ENCODE data around the gene ABHD6. TPM values are rescaled to one million over a fixed set of nuclear protein-coding genes. Genes with fewer than 3 reads are reported as not detected.

Gene ABHD6
- total RNA-seq, 1 experiment from 2014 or later: 2.2 TPM

- H3K9me3 ChIP-seq (ENCODE audit: control insufficient read depth, low read depth, low read length): no peaks in the 10 kb centered on the region
- H3K27ac ChIP-seq (ENCODE audit: insufficient read length, low read depth, low read length): no peak overlapping the region
- H3K56ac ChIP-seq (ENCODE audit: insufficient read length, low read depth, low read length): no peak overlapping the region
- no peaks in the 10 kb centered on the region for H4K20me1 ChIP-seq (ENCODE audit: control insufficient read depth, insufficient read depth, insufficient read length)
- H3K79me2 ChIP-seq (ENCODE audit: insufficient read depth, low read length): no peaks in the 10 kb centered on the region
- no peaks in the 10 kb centered on the region for H3K4me1 ChIP-seq (ENCODE audit: insufficient read depth, low read length)
- no peak overlapping the region for H3K14ac ChIP-seq (ENCODE audit: insufficient read depth, low read length)
- Mint-ChIP-seq H3K4me3 (no peak overlapping the region), H3K27ac (no peak overlapping the region), H3K36me3 (ENCODE audit: insufficient read depth in 1 of 3, low read depth in 3 of 3) (no peaks in the 10 kb centered on the region), H3K9me3 (no peaks in the 10 kb centered on the region), H3K27me3 (ENCODE audit: low read depth) (no peaks in the 10 kb centered on the region), H3K4me1 (no peaks in the 10 kb centered on the region)
- no peak overlapping the region for H3K4ac ChIP-seq (ENCODE audit: low read depth, low read length)
- H2AFZ ChIP-seq (ENCODE audit: low read length): no peak overlapping the region
- H3K27me3 ChIP-seq (ENCODE audit: insufficient read depth, low read length): no peaks in the 10 kb centered on the region
- H4K91ac ChIP-seq (ENCODE audit: insufficient read length, low read depth, low read length): no peak overlapping the region
- TF ChIP-seq CTCF (conservative IDR thresholded peaks at IDR 0.05): no peak
- no peaks in the 10 kb centered on the region for H3K23me2 ChIP-seq (ENCODE audit: insufficient read length, low read depth, low read length, poor library complexity, severe bottlenecking)
- H2BK20ac ChIP-seq (ENCODE audit: low read depth, low read length, poor library complexity, severe bottlenecking): no peak overlapping the region
- no peak overlapping the region for H2BK15ac ChIP-seq (ENCODE audit: low read depth, low read length)
- H3K79me1 ChIP-seq (ENCODE audit: insufficient read depth, low read depth, low read length, poor library complexity, severe bottlenecking): no peaks in the 10 kb centered on the region
- H4K8ac ChIP-seq (replicated peaks; ENCODE audit: insufficient read length, low read depth, low read length): no peak overlapping the region
- no peak for DNase-seq
- no peak overlapping the region for H3K23ac ChIP-seq (ENCODE audit: insufficient read length, low read depth, low read length)
- WGBS (ENCODE audit: extremely low coverage, insufficient read length, low lambda C conversion rate): no CpG with 5 or more reads among the region's 2 CpGs
- H2BK120ac ChIP-seq (ENCODE audit: low read depth, low read length, poor library complexity, severe bottlenecking): no peak overlapping the region
- no peak overlapping the region for H2BK5ac ChIP-seq (ENCODE audit: insufficient read length, low read length)
- H3K9ac ChIP-seq (ENCODE audit: extremely low read depth, insufficient read length, low read length): no peak overlapping the region
- H3K4me2 ChIP-seq (ENCODE audit: insufficient read depth, insufficient read length, low read length): no peak overlapping the region
- H3K18ac ChIP-seq (ENCODE audit: insufficient read length, low read depth, low read length): no peak overlapping the region
- no peak overlapping the region for H2BK12ac ChIP-seq (ENCODE audit: insufficient read length, low read depth, low read length)
- no peak overlapping the region for H2AK5ac ChIP-seq (ENCODE audit: insufficient read length, low read length)
- H4K5ac ChIP-seq (ENCODE audit: insufficient read length, low read depth, low read length): no peak overlapping the region
- H3T11ph ChIP-seq (ENCODE audit: low read length): no peak overlapping the region
Measured at GRCh38 chr3:58269356-58269755, 31.8 kb downstream of the ABHD6 start.

Data from H9 (cell line).